ENCODE measurements around the gene PRKG2. TPM values are rescaled to one million over a fixed set of nuclear protein-coding genes. Genes with fewer than 3 reads are reported as not detected.

The PRKG2 gene
- polyA plus RNA-seq, 2 of the 4 experiments (the other 2 are of a cell fraction): 0.96 to 5.3 TPM

- FAIRE-seq (no peak), DNase-seq (ENCODE audit: low read depth in 1 of 2, low spot score in 1 of 2) (no peak), ATAC-seq (no peak)
- TF ChIP-seq RFX5 (IDR thresholded peaks at IDR 0.05) (no peak), ATOH8 (CRISPR knock-in tag; IDR thresholded peaks at IDR 0.05; ENCODE audit: low read depth) (no peak), ZFP36 (IDR thresholded peaks at IDR 0.05; ENCODE audit: borderline replicate concordance, partially characterized antibody) (no peak), CEBPB (IDR thresholded peaks at IDR 0.05) (no peak), RAD21 (conservative IDR thresholded peaks at IDR 0.05 in 1 of 2, IDR thresholded peaks at IDR 0.05 in 1 of 2) (no peak), TP53 (CRISPR knock-in tag; IDR thresholded peaks at IDR 0.05) (no peak), BCL3 (IDR thresholded peaks at IDR 0.05) (no peak), SREBF2 (IDR thresholded peaks at IDR 0.05) (no peak), SMC3 (IDR thresholded peaks at IDR 0.05) (no peak), KDM5A (IDR thresholded peaks at IDR 0.05) (no peak)
- TF ChIP-seq, protein P1, sequence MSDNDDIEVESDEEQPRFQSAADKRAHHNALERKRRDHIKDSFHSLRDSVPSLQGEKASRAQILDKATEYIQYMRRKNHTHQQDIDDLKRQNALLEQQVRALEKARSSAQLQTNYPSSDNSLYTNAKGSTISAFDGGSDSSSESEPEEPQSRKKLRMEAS (IDR thresholded peaks at IDR 0.05): no peak
- no peak overlapping the region for H3K27ac ChIP-seq
- H3K4me3 ChIP-seq: no peak overlapping the region
- peaks cover 16% of the 10 kb centered on the region; the same call in 1 of the 3 replicates for H3K4me1 ChIP-seq
- H3K4me2 ChIP-seq: no peak overlapping the region
- POLR2A ChIA-PET: no interaction called here
- no peaks in the 10 kb centered on the region for H3K9me3 ChIP-seq
- 37% methylated on average over 3 of the region's 3 CpGs for WGBS (ENCODE audit: missing lambda C conversion rate)
- CTCF ChIA-PET: interaction anchor here (0.7 kb wide), 1 partner anchor 189 kb away, joined by 3 read pairs; no protein-coding TSS in a partner anchor
These were observed 42.8 kb upstream of the PRKG2 start for GRCh38 chr4:81257816-81258215.

DNA sequence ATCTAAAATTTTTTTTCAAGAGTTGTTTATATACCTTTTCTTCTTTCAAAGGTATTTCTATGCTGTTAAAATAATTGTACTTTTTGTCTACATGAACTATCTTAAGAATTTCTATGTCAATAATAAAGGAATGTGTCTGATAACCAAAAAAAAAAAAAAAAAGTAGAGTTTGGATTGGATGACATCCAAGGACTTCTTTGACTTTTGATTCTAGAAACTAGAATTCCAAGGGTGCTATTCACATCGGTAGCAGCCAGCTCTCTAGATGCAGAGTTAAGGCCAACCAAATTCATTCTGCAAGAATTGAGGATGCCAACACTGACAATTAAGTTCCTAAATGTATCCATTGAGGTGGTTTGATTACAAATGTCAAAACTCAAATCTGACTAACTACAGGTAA, 42.0 kb upstream of the PRKG2 start:
- ATAC-seq (no peak), DNase-seq (ENCODE audit: low read depth in 1 of 2, low spot score in 1 of 2) (no peak), FAIRE-seq (no peak)
- H3K4me3 ChIP-seq: no peak overlapping the region
- 0% methylated on average over 1 of the region's 1 CpG for WGBS (ENCODE audit: missing lambda C conversion rate)
- ChIA-PET POLR2A (no interaction called here), CTCF (interaction anchor here (0.7 kb wide), 1 partner anchor 188 kb away, joined by 3 read pairs; no protein-coding TSS in a partner anchor)
- TF ChIP-seq JUNB (IDR thresholded peaks at IDR 0.05) (no peak), MYC (IDR thresholded peaks at IDR 0.05; ENCODE audit: borderline replicate concordance, low read length) (no peak), HOXA7 (CRISPR knock-in tag; IDR thresholded peaks at IDR 0.05) (no peak), MAZ (IDR thresholded peaks at IDR 0.05; ENCODE audit: borderline replicate concordance, low read depth, low read length) (no peak), CEBPB (IDR thresholded peaks at IDR 0.05) (no peak), RARB (CRISPR knock-in tag; IDR thresholded peaks at IDR 0.05) (no peak), HDAC2 (IDR thresholded peaks at IDR 0.05) (no peak), KDM5A (IDR thresholded peaks at IDR 0.05) (no peak), E2F6 (IDR thresholded peaks at IDR 0.05; ENCODE audit: borderline replicate concordance, low read depth) (no peak), MAFK (IDR thresholded peaks at IDR 0.05; ENCODE audit: partially characterized antibody) (no peak), NPAS2 (CRISPR knock-in tag; IDR thresholded peaks at IDR 0.05; ENCODE audit: borderline replicate concordance) (no peak), BHLHE40 (IDR thresholded peaks at IDR 0.05; ENCODE audit: low read depth, low read length) (no peak)
- TF ChIP-seq, protein P2, sequence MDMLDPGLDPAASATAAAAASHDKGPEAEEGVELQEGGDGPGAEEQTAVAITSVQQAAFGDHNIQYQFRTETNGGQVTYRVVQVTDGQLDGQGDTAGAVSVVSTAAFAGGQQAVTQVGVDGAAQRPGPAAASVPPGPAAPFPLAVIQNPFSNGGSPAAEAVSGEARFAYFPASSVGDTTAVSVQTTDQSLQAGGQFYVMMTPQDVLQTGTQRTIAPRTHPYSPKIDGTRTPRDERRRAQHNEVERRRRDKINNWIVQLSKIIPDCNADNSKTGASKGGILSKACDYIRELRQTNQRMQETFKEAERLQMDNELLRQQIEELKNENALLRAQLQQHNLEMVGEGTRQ (IDR thresholded peaks at IDR 0.05): no peak
- H3K27ac ChIP-seq: no peak overlapping the region
- peak overlapping the region; percentile 34; the same call in 2 of the 3 replicates for H3K4me2 ChIP-seq
- no peaks in the 10 kb centered on the region for H3K9me3 ChIP-seq
- peaks cover 16% of the 10 kb centered on the region; the same call in 1 of the 3 replicates for H3K4me1 ChIP-seq
